GM18508 (cell line): ENCODE results near the gene CPSF4.
"Not testable (repeated sequence)": the region's sequence is repeated elsewhere in the genome, so short reads cannot be mapped to it uniquely, and the experiment has no call there.

Source experiments
- ATAC-seq: cut with Tn5 transposase; IDR thresholded peaks from one replicate; pipeline ENCODE4 v1.9.1; 2021; ENCODE audit warnings: moderate number of reproducible peaks; ENCODE audit not compliant: insufficient read depth, unreplicated experiment

CPSF4 gene

DNA sequence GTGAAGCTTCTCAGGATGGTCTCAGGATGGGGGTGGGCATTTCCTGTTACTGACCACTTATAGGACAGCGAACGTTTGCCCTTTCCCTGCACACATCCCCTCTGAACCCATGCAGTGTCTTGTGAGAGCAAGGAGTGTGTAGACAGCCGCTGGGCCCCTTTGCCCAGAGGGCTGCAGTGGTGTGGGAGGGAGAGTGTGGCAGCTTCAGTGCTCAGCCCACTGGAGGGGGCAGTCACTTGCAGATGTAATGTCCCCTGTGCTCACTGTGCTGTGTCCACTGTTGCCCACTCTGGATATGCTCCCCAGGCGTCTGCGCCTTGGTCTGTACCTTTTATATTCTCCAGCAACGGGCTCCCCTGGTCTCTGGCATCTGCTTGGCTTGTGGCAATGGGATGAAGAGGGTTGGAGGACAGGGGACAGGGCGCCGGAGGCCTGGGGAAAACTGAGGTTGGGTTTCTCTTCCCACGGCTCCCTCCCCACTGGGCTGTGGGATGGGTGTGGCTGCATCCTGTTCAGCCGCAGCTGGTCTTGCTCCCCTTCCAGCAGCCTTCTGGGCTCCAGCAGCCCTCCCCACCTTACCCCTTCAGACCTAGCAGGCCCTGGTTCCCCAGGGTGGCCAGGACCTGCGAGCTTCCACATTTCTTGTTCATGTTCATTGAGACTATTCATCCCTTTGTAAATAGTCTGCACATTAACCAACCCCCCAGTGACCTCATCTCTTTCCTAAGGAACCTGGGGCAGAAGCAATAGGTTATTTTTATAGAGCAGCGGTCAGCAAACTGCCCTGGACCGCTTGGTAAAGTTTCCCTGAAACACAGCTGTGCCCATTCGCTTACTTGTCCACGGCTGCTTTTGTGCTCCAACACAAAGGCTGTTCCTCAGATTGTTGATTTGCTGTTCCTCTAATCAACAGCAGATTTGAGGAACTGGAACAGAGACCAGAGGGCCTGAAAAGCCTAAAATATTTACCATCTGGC is 40.0 kb downstream of the CPSF4 start:
- ATAC-seq, result no peak

DNA sequence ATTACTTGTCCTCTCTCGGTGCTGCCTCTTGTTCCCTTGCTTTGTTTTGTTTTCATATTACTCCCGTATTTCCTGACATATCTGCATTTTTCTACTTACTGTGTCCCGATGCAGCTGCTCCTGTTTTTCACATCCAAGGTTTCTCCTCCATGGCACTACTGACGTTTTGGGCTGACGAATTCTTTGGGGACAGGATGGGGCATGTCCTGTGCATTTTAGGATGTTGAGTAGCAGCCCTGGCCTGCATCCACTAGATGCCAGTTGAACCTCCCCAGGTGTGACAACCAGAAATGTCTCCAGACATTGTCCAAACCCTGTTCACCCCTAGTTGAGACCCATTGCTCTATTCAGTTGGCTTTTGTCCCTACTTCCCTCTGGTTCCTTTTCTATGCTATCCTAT is 46.4 kb downstream of the CPSF4 start:
- ATAC-seq, result no peak

DNA sequence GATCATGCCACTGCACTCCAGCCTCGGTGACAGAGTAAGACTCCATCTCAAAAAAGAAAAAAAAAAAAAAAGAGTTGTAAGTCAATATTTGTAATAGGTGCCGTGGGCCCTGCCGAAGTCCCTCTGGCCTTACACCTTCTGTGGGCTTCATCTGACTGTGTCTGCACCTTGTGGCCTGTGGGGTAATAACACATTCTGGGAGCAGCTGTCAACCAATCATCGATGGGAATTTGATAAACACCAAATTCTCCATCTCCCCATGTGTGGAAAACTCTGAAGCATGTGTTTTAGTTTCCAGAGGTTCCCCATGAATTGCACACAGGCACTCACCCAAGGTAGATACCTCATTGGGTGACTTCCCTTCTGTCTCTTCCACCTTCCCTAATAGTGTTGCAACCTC is 50.5 kb downstream of the CPSF4 start:
- no peak for ATAC-seq

DNA sequence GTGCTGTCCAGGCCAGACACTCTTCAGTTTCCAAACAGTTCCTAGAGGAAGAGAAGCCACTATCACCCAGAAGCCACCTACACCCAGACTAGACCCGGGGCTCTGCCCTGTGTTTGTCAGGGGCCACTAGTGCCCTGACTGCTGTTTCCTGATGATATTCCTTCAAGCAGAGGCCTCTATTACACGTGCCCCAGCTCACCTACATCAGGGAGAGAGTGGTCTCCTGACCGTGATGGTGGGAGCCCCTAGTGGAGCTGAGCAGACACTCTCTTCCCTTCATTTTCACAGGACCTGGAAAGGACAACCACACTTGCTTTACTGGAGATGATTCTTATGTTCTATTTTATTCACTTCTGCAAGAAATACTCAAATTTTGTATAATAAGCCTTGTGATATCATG is 52.1 kb downstream of the CPSF4 start:
- no peak for ATAC-seq

DNA sequence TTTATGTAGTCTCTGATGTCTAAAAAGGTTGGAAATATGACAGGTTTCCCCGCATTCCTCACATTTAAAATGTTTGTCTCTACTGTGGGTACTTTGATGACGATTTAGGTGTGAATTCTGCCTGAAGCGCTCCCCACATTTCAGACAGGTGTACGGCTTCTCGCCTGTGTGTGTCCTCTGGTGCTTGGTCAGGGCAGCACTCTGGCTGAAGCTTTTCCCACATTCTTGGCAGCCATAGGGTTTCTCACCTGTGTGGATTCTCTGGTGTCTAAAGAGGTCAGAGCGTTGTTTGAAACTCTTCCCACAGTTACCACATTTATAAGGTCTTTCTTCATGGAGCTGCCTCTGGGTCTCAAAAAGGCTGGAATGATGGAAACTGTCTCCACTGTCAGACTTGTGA is 55.1 kb downstream of the CPSF4 start:
- ATAC-seq, result no peak

DNA sequence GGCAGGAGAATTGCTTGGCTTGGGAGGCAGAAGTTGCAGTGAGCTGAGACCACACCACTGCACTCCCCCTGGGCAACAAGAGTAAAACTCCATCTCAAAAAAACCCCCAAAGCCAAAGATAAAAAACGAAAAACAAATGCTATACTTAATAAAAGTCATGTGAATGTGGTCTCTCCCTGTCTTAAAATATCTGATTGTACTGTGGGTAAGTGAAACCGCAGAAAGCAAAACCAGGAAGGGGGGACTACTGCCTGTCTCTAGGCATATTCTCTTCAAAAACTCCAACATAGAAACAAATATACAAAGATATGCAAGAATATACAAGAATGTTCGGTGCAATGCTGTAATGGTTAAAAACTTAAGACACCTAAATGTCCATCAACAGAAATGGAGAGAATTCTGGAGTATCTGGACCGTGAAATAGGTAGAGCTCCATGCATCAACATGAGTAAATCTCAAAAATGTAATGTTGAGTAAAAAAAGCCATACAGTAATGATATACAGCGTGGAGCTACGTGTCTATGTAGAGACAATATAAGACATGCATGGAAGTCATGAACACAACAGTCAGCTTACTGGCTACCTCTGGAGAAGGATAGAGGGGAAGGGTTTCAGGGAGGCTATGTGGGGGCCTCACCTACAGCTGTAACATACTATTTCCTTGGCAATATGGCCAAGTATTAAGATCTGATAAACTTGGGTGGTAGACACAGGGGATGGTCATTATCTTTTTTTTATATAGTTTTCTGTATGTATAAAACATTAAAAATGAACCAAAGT is 59.2 kb downstream of the CPSF4 start:
- no peak for ATAC-seq

DNA sequence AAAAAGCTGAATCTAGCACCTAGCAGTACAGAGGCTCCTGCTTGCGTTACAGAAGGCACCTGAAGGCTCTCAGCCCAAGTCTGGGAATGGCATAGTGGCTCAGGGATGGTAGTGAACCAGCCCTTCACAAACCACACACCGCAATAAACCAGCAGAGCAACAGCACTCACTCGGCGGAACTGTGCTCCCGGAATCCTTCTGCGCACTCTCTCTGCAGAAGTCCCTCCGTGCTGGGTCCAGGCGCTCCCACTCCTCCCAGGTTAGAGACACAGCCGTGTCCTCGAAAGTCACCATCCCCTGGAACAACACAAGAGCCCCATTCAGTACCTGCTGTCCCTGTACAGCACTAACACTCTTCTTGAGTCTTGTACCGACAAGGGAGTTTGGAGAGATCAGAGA is 59.8 kb downstream of the CPSF4 start:
- ATAC-seq, result no peak

DNA sequence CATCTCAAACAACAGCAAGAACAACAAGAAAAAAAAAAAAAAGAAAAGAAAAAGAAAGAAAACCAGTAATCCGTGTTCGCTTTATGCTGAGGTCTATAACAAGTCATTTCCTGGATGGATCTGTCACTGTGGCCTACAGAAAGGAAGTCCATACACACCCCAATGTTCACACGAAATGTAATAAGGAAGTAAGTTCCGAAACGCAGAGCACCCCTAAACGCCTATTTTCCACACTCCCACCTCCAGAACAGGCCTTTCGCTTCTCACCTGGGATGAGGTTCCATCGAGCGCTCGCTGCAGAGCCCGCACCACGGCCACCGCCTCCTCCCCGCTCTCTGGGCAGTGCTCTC is 60.6 kb downstream of the CPSF4 start:
- ATAC-seq, result no peak

DNA sequence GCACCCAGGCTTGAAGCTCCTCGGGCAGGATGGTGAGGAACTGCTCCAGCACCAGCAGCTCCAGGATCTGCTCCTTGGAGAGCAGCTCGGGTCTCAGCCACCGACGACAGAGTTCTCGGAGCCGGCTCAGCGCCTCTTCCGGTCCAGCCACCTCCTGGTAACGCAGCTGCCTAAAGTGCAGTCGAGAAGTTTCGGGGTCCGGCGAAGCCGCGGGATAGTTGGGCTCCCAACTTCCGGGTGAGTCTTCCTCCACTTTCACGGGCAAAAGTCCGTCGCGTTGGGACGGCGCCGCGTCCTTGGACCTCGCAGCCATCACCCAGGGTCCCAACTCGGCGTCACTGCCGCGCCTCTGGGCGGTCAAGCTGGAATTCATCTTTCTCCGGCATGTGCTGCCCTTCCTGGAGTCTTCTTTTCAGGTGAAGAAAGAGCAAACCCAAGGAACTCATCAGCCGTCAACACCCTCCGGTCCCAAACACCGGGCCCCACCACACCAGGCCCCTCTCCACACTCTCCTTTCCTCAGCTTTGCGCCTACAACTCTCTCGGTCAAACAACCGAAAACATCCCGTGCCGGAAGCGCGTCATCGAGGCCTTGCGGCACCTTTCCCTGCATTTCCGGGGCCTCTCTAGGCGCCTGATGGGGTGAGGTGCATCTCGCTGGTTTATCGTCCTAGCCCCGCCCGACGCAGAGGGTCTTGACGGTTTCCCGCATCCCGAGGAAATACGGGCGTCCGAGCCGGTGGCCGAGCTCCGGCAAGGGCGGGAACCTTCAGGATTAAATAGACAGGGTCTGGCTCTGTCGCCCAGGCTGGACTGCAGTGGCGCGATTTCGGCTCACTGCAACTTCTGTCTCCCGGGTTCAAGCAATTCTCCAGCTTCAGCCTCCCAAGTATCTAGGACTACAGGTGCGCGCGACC is 61.2 kb downstream of the CPSF4 start, which contains the start of gene ZNF394:
ZNF394 (minus strand) TSS at position 561 of the 916 bp plus-strand sequence; CDS start at position 373, 188 bp downstream.
- no peak for ATAC-seq

DNA sequence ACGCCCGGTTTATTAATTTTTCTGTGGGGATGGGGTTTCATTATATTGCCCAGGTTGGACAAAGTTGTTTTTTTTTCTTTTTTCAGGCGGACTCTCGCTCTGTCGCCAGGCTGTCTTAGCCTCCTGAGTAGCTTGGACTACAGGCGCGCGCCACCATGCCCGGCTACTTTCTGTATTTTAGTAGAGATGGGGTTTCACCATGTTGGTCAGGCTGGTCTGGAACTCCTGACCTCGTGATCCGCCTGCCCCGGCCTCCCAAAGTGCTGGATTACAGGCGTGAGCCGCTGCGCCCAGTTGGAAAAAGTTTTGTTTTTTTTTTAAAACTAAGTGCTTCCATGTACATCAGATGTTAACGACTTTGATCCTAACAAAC is 61.9 kb downstream of the CPSF4 start:
- ATAC-seq, result no peak

DNA sequence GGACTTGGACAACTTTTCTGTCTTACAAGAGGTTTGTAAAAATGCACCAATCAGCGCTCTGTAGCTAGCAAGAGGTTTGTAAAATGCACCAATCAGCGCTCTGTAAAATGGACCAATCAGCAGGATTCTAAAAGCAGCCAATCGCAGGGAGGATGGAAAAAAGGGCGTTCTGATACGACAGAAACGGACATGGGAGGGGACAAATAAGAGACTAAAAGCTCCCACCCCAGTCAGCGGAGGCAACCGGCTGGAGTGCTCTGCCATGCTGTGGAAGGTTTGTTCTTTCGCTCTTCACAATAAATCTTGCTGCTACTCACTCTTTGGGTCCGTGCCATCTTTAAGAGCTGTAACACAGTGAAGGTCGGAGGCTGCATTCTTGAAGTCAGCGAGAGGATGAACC is 62.5 kb downstream of the CPSF4 start:
- not testable (repeated sequence) for ATAC-seq

DNA sequence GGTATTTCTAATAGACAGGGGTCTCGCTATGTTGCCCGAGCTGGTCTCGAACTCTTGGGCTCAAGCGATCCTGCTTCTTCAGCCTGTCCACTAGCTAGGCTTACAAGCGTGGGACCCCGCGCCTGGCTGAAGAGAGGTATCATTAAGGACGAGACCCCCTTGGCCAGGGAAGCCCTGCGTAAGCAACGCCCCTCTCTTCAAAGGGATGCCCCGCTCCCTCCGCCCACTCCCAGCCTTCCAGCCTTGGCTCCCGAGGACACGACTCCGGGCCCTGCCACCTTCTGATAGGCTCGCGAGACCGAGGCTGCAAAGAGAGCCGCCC is 65.5 kb downstream of the CPSF4 start:
- ATAC-seq, result no peak

DNA sequence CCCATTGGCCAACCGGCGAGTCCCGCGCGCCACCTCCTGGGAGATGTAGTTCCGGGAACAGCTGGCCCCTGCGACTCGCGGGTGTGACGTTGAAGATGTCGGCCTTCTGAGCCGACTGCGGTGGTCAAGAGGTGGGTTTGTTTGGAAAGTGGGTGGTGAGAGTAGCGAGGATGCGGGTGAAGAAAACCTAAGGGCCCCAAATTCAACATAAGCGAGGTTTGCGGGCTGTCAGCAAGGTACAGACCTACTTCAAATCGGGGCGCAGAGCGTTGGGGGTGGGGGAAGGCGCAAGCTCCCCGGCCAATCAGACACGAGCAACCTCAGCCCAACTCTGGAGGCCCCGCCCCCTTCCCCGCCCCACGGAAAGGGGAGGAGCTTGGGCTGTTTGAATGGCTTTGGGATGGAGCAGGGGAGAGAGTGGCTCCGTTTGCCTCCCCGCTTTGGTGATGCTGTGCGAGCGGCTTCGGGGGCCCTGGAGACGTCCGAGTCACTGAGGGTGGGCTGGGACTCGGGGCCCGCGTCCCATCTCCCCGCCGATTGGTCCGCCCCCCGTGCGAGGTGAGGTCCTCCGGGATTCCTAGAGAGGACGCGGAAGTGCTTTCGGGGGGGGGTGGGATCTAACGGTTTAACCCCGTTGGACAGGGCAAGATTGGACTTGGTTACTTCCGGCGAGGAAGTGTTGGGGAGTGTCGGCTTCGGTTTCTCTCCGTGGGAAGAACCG is 66.0 kb downstream of the CPSF4 start, which contains the start of gene ZKSCAN5:
ZKSCAN5 (plus strand) TSS at position 60 of the 721 bp plus-strand sequence. CDS start 1,383 bp downstream, outside the sequence.
- ATAC-seq, result peak; percentile 50

DNA sequence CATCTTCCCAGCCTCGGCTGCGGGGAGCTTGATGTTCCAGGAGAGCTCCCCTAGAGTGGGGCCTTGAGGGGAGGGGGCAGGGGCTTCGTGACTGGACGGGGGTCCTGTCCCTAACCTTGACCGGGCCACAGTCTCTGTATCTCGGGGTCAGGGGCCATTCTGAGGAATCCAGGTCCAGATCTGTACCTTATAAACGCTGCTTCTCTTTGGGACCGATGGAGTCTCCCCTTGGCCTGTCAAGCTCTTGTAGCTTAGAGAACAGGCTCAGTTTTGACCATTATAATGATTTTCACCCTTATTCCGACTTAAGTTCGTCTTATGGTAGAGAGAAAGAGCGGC is 66.5 kb downstream of the CPSF4 start:
- ATAC-seq, result no peak
